BJ (cell line): Measurements from ENCODE around the gene RAI1. TPM values are rescaled to one million over a fixed set of nuclear protein-coding genes. Genes with fewer than 3 reads are reported as not detected.

ENCODE experiments used
- CTCF ChIA-PET: fragments of 350-600 bp; formaldehyde crosslinking; extraction: SDS; loops from one replicate; lab custom pipeline; 2021; ENCODE audit warnings: antibody characterized with exemption, inconsistent platforms; lab: Yijun Ruan, JAX
- POLR2A ChIA-PET: fragments of 300-600 bp; sonication (Branson Sonifier 250); formaldehyde crosslinking; extraction: SDS; loops from one replicate; lab custom pipeline; 2021; ENCODE audit warnings: antibody characterized with exemption; lab: Charles Lee
- DNase-seq: peaks from one replicate; pipeline ENCODE4 v3.0.0-alpha.2; 2011; ENCODE audit warnings: low read depth
- H3K27me3 ChIP-seq: 2 replicates; pipeline ENCODE4 v1.6.0; 2011; ENCODE audit warnings: low read length; ENCODE audit not compliant: control insufficient read depth, insufficient read depth
- H3K36me3 ChIP-seq: 2 replicates; pipeline ENCODE4 v1.5.1; 2011; ENCODE audit warnings: low read length; ENCODE audit not compliant: control insufficient read depth, insufficient read depth
- H3K4me3 ChIP-seq: 2 replicates; pipeline ENCODE4 v1.5.1; 2011; ENCODE audit warnings: low read depth, mild to moderate bottlenecking, control low read depth, low read length
- CTCF ChIP-seq: IDR thresholded peaks from 2 replicates; pipeline ENCODE4 v1.5.1; 2011; ENCODE audit warnings: low read depth, mild to moderate bottlenecking, control low read depth, inconsistent platforms, low read length, moderate library complexity; ENCODE audit not compliant: insufficient read depth
- polyA plus RNA-seq: library from polyadenylated mRNA; depleted of rRNA; stranded (reverse); fragments of >200 nt; gene quantifications from 2 replicates; pipeline ENCODE4 v1.2.3, GENCODE V29; 2011

Gene RAI1
- polyA plus RNA-seq, 1 experiment: 2.4 TPM

GRCh38 chr17:17788967-17789366 lies 107.7 kb downstream of the RAI1 start:
- no peaks in the 10 kb centered on the region for H3K27me3 ChIP-seq
- ChIA-PET POLR2A (no interaction called here), CTCF (interaction anchor here (1.1 kb wide), 1 partner anchor 13 kb away, joined by 3 read pairs; no protein-coding TSS in a partner anchor)
- no peak overlapping the region for H3K4me3 ChIP-seq
- no peak for TF ChIP-seq CTCF
- no peak for DNase-seq
- peaks cover 7% of the 10 kb centered on the region for H3K36me3 ChIP-seq

GRCh38 chr17:17789410-17789809 lies 108.2 kb downstream of the RAI1 start:
- ChIA-PET CTCF (interaction anchor here (1.1 kb wide), 1 partner anchor 13 kb away, joined by 3 read pairs; no protein-coding TSS in a partner anchor), POLR2A (no interaction called here)
- H3K27me3 ChIP-seq: no peaks in the 10 kb centered on the region
- H3K36me3 ChIP-seq: peaks cover 11% of the 10 kb centered on the region
- TF ChIP-seq CTCF: no peak
- no peak for DNase-seq
- H3K4me3 ChIP-seq: no peak overlapping the region

GRCh38 chr17:17789828-17790636 lies 108.8 kb downstream of the RAI1 start:
- ChIA-PET POLR2A (no interaction called here), CTCF (no interaction called here)
- no peak for TF ChIP-seq CTCF
- DNase-seq: no peak
- H3K27me3 ChIP-seq: no peaks in the 10 kb centered on the region
- H3K36me3 ChIP-seq: peaks cover 17% of the 10 kb centered on the region
- H3K4me3 ChIP-seq: no peak overlapping the region

GRCh38 chr17:17790637-17791464 lies 109.6 kb downstream of the RAI1 start:
- CTCF ChIA-PET: interaction anchor here (1.1 kb wide), 1 partner anchor 22 kb away, joined by 3 read pairs; no protein-coding TSS in a partner anchor
- H3K4me3 ChIP-seq: no peak overlapping the region
- H3K27me3 ChIP-seq: no peaks in the 10 kb centered on the region
- peaks cover 24% of the 10 kb centered on the region for H3K36me3 ChIP-seq
- POLR2A ChIA-PET: no interaction called here
- TF ChIP-seq CTCF: no peak
- no peak for DNase-seq

- TF ChIP-seq CTCF: no peak
- ChIA-PET CTCF (no interaction called here), POLR2A (no interaction called here)
These were observed 110.8 kb downstream of the RAI1 start for GRCh38 chr17:17792037-17792550.

More at GRCh38 chr17:17792037-17792550, 110.8 kb downstream of the RAI1 start:
- H3K36me3 ChIP-seq: peaks cover 32% of the 10 kb centered on the region
- H3K27me3 ChIP-seq: no peaks in the 10 kb centered on the region
- H3K4me3 ChIP-seq: no peak overlapping the region
- DNase-seq: no peak
